Right kidney (tissue), 1 donor: ENCODE measurements around the gene STX8.
"Not testable (repeated sequence)": the region's sequence is repeated elsewhere in the genome, so short reads cannot be mapped to it uniquely, and the experiment has no call there.

Experiments
- DNase-seq: peaks from one replicate; pipeline ENCODE4 v3.0.0-alpha.2; 2016

Gene STX8

GRCh38 chr17:9258115-9259015 is 317.3 kb downstream of the STX8 start:
- no peak for DNase-seq

- not testable (repeated sequence) for DNase-seq
Observed at GRCh38 chr17:9257630-9257965, 318.0 kb downstream of the STX8 start.

GRCh38 chr17:9256751-9257629 is 318.6 kb downstream of the STX8 start:
- no peak for DNase-seq

- no peak for DNase-seq
Observed at GRCh38 chr17:9256361-9256750, 319.3 kb downstream of the STX8 start.

GRCh38 chr17:9255833-9256232 is 319.8 kb downstream of the STX8 start:
- no peak for DNase-seq

- DNase-seq = no peak
Observed at GRCh38 chr17:9254841-9255240, 320.8 kb downstream of the STX8 start.

- no peak for DNase-seq
Observed at GRCh38 chr17:9253308-9253707, 322.3 kb downstream of the STX8 start.

GRCh38 chr17:9251273-9251672 is 324.3 kb downstream of the STX8 start:
- no peak for DNase-seq

- DNase-seq = no peak
Observed at GRCh38 chr17:9249245-9249953, 326.2 kb downstream of the STX8 start.

GRCh38 chr17:9247401-9247938 is 328.1 kb downstream of the STX8 start:
- no peak for DNase-seq

GRCh38 chr17:9244066-9245052 is 331.3 kb downstream of the STX8 start:
- no peak for DNase-seq

GRCh38 chr17:9242983-9243382 is 332.6 kb downstream of the STX8 start:
- DNase-seq = no peak

GRCh38 chr17:9242497-9242881 is 333.1 kb downstream of the STX8 start:
- DNase-seq = peak; percentile 29

GRCh38 chr17:9241774-9242496 is 333.7 kb downstream of the STX8 start:
- no peak for DNase-seq

GRCh38 chr17:9241371-9241712 is 334.3 kb downstream of the STX8 start:
- DNase-seq = no peak

- DNase-seq = peak; percentile 75
Observed at GRCh38 chr17:9240659-9241370, 334.8 kb downstream of the STX8 start.

GRCh38 chr17:9239793-9240658 is 335.6 kb downstream of the STX8 start:
- no peak for DNase-seq

- DNase-seq = peak; percentile 71
Observed at GRCh38 chr17:9239246-9239792, 336.3 kb downstream of the STX8 start.
